Spleen (tissue), 7 donors: ENCODE measurements around the gene ESD.

Source experiments
- CTCF ChIP-seq, 11 experiments: fragments of 200-600 bp in 7 of 11; fragments of 450-650 bp in 4 of 11; sonication (generic) in 4 of 11; IDR thresholded peaks in 8 of 11; conservative IDR thresholded peaks in 3 of 11; 1 replicate in 7 of 11; 2 replicates in 4 of 11; pipeline versions ENCODE4 v1.4.0 to v1.8.0; 2016 to 2021; ENCODE audit warnings: antibody characterized with exemption in 11 of 11, inconsistent platforms in 4 of 11, mild to moderate bottlenecking in 1 of 11
- POLR2A ChIP-seq, 3 donors: fragments of 450-650 bp; IDR thresholded peaks; one replicate each; pipeline ENCODE4 v1.5.1; 2017; ENCODE audit warnings: antibody characterized with exemption in 3 of 3, mild to moderate bottlenecking in 1 of 3
- POLR2AphosphoS5 ChIP-seq, 3 donors: sonication (generic); formaldehyde crosslinking; IDR thresholded peaks; one replicate each; pipeline ENCODE4 v1.5.1; 2017; ENCODE audit warnings: antibody characterized with exemption in 3 of 3
- donor health status: DM: no; HTN: no; CAD: no; lungs with moderate emphysema.
- donor health status: DM: no; HTN: no; CAD: no.
- donor health status: DM: no; HTN: no; CAD: no.

GRCh38 chr13:46844431-46844830, 47.5 kb upstream of the ESD start:
- no peak for TF ChIP-seq CTCF (IDR thresholded peaks at IDR 0.05 in 8 of 11, conservative IDR thresholded peaks at IDR 0.05 in 3 of 11)
- no peak for TF ChIP-seq POLR2A (IDR thresholded peaks at IDR 0.05)
- no peak for TF ChIP-seq POLR2AphosphoS5 (IDR thresholded peaks at IDR 0.05)
